HepG2 (cell line): ENCODE measurements around the gene SMTNL1.

Experiments
- CEBPB ChIP-seq: IDR thresholded peaks from 2 replicates; pipeline ENCODE4 v1.6.1; 2011; ENCODE audit warnings: low read depth, low read length, improper control_type of control experiment, borderline replicate concordance
- ETV5 ChIP-seq: IDR thresholded peaks from 2 replicates; pipeline ENCODE4 v1.6.1; 2018; ENCODE audit warnings: missing biosample characterization, missing genetic modification reagents, inconsistent platforms, borderline replicate concordance
- FOSL2 ChIP-seq: sonication (generic); formaldehyde crosslinking; IDR thresholded peaks from 2 replicates; pipeline ENCODE4 v1.4.0; 2020; ENCODE audit warnings: missing genetic modification reagents
- MED8 ChIP-seq: sonication (generic); formaldehyde crosslinking; IDR thresholded peaks from 2 replicates; pipeline ENCODE4 v1.8.1; 2023; ENCODE audit warnings: mild to moderate bottlenecking, missing genetic modification reagents; ENCODE audit not compliant: insufficient replicate concordance
- MYC ChIP-seq: sonication (generic); formaldehyde crosslinking; IDR thresholded peaks from 2 replicates; pipeline ENCODE4 v1.9.0; 2021; ENCODE audit warnings: missing genetic modification reagents, borderline replicate concordance
- PCBP2 ChIP-seq: fragments of 200-400 bp; formaldehyde crosslinking; optimal IDR thresholded peaks from 2 replicates; pipeline ENCODE3; 2018; ENCODE audit warnings: low read length, low read depth; ENCODE audit not compliant: poor library complexity, severe bottlenecking
- SAP130 ChIP-seq: IDR thresholded peaks from 2 replicates; pipeline ENCODE4 v1.6.1; 2016; ENCODE audit warnings: low read depth
- ZBTB20 ChIP-seq: sonication (generic); formaldehyde crosslinking; IDR thresholded peaks from 2 replicates; pipeline ENCODE4 v1.8.1; 2023; ENCODE audit warnings: missing genetic modification reagents, low read depth, mild to moderate bottlenecking, borderline replicate concordance
- ZNF121 ChIP-seq: sonication (generic); formaldehyde crosslinking; IDR thresholded peaks from 2 replicates; pipeline ENCODE4 v1.5.0; 2020; ENCODE audit warnings: mild to moderate bottlenecking, missing genetic modification reagents
- ZNF343 ChIP-seq: sonication (generic); formaldehyde crosslinking; IDR thresholded peaks from 2 replicates; pipeline ENCODE4 v1.4.0; 2020; ENCODE audit warnings: mild to moderate bottlenecking, missing genetic modification reagents
- ZNF589 ChIP-seq: sonication (generic); formaldehyde crosslinking; conservative IDR thresholded peaks from 2 replicates; pipeline ENCODE4 v1.8.0; 2022; ENCODE audit warnings: mild to moderate bottlenecking, moderate library complexity, missing genetic modification reagents
- TF ChIP-seq, protein P1 (sequence below): sonication (generic); formaldehyde crosslinking; IDR thresholded peaks from 2 replicates; pipeline ENCODE4 v1.5.0; 2020; ENCODE audit warnings: mild to moderate bottlenecking, missing genetic modification reagents, moderate library complexity
- TF ChIP-seq, protein P2 (sequence below): sonication (generic); formaldehyde crosslinking; IDR thresholded peaks from 2 replicates; pipeline ENCODE4 v1.9.0; 2022; ENCODE audit warnings: missing genetic modification reagents, mild to moderate bottlenecking, borderline replicate concordance
- TF ChIP-seq, protein P3 (sequence below): sonication (generic); formaldehyde crosslinking; IDR thresholded peaks from 2 replicates; pipeline ENCODE4 v1.4.0; 2020; ENCODE audit warnings: mild to moderate bottlenecking, missing genetic modification reagents, borderline replicate concordance

DNA sequence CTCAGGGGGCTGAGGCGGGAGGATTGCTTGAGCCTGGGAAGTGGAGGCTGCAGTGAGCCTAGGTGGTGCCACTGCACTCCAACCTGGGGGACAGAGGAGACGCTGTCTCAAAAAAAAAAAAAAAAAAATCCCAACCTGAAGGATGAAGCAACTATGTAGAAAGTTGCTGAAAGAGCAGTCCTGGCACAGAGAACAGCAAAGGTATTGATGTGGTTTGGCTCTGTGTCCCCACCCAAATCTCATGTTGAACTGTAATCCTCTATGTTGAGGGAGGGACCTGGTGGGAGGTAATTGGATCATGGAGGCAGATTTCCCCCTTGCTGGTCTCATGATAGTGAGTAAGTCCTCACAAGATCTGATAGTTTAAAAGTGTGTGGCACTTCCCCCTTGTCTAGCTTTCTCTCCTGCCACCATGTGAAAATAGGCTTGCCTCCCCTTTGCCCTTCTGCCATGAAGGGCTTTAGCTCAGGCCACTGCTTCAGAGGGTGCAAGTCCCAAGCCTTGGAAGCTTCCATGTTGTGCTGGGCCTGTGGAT is 49.4 kb downstream of the SMTNL1 start:
- no peak for TF ChIP-seq CEBPB
- TF ChIP-seq ZNF589, result no peak
- no peak for TF ChIP-seq SAP130 (CRISPR knock-in tag)
- TF ChIP-seq, protein P1, sequence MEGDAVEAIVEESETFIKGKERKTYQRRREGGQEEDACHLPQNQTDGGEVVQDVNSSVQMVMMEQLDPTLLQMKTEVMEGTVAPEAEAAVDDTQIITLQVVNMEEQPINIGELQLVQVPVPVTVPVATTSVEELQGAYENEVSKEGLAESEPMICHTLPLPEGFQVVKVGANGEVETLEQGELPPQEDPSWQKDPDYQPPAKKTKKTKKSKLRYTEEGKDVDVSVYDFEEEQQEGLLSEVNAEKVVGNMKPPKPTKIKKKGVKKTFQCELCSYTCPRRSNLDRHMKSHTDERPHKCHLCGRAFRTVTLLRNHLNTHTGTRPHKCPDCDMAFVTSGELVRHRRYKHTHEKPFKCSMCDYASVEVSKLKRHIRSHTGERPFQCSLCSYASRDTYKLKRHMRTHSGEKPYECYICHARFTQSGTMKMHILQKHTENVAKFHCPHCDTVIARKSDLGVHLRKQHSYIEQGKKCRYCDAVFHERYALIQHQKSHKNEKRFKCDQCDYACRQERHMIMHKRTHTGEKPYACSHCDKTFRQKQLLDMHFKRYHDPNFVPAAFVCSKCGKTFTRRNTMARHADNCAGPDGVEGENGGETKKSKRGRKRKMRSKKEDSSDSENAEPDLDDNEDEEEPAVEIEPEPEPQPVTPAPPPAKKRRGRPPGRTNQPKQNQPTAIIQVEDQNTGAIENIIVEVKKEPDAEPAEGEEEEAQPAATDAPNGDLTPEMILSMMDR (CRISPR knock-in tag), result no peak
- no peak for TF ChIP-seq ETV5 (CRISPR knock-in tag)
- no peak for TF ChIP-seq ZNF343 (CRISPR knock-in tag)
- no peak for TF ChIP-seq PCBP2
- no peak for TF ChIP-seq FOSL2
- TF ChIP-seq ZNF121 (CRISPR knock-in tag), result no peak
- TF ChIP-seq, protein P2, sequence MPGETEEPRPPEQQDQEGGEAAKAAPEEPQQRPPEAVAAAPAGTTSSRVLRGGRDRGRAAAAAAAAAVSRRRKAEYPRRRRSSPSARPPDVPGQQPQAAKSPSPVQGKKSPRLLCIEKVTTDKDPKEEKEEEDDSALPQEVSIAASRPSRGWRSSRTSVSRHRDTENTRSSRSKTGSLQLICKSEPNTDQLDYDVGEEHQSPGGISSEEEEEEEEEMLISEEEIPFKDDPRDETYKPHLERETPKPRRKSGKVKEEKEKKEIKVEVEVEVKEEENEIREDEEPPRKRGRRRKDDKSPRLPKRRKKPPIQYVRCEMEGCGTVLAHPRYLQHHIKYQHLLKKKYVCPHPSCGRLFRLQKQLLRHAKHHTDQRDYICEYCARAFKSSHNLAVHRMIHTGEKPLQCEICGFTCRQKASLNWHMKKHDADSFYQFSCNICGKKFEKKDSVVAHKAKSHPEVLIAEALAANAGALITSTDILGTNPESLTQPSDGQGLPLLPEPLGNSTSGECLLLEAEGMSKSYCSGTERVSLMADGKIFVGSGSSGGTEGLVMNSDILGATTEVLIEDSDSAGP (CRISPR knock-in tag), result no peak
- no peak for TF ChIP-seq MYC (CRISPR knock-in tag)
- TF ChIP-seq MED8, result no peak
- TF ChIP-seq ZBTB20 (CRISPR knock-in tag), result no peak
- TF ChIP-seq, protein P3, sequence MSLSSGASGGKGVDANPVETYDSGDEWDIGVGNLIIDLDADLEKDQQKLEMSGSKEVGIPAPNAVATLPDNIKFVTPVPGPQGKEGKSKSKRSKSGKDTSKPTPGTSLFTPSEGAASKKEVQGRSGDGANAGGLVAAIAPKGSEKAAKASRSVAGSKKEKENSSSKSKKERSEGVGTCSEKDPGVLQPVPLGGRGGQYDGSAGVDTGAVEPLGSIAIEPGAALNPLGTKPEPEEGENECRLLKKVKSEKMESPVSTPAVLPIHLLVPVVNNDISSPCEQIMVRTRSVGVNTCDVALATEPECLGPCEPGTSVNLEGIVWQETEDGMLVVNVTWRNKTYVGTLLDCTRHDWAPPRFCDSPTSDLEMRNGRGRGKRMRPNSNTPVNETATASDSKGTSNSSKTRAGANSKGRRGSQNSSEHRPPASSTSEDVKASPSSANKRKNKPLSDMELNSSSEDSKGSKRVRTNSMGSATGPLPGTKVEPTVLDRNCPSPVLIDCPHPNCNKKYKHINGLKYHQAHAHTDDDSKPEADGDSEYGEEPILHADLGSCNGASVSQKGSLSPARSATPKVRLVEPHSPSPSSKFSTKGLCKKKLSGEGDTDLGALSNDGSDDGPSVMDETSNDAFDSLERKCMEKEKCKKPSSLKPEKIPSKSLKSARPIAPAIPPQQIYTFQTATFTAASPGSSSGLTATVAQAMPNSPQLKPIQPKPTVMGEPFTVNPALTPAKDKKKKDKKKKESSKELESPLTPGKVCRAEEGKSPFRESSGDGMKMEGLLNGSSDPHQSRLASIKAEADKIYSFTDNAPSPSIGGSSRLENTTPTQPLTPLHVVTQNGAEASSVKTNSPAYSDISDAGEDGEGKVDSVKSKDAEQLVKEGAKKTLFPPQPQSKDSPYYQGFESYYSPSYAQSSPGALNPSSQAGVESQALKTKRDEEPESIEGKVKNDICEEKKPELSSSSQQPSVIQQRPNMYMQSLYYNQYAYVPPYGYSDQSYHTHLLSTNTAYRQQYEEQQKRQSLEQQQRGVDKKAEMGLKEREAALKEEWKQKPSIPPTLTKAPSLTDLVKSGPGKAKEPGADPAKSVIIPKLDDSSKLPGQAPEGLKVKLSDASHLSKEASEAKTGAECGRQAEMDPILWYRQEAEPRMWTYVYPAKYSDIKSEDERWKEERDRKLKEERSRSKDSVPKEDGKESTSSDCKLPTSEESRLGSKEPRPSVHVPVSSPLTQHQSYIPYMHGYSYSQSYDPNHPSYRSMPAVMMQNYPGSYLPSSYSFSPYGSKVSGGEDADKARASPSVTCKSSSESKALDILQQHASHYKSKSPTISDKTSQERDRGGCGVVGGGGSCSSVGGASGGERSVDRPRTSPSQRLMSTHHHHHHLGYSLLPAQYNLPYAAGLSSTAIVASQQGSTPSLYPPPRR, result no peak
